ENCODE measurements around the gene DLX6.

The DLX6 gene

GRCh38 chr7:97009753-97010732 is 4.7 kb downstream of the DLX6 start:
- intact Hi-C loops (cut with DNase I; ENCODE audit: low total_unique reads): no loop called here
- H3K4me3 ChIP-seq: no peak overlapping the region
- H3K36me3 ChIP-seq: no peaks in the 10 kb centered on the region
- no peaks in the 10 kb centered on the region for H3K9me3 ChIP-seq
- DNase-seq: no peak
- H3K27ac ChIP-seq: no peak overlapping the region
- H3K4me1 ChIP-seq: peaks cover 0 to 19% (median 12%) of the 10 kb centered on the region in 4 donors
- peaks cover 3 to 96% of the 10 kb centered on the region in 2 donors for H3K27me3 ChIP-seq
- no peak for TF ChIP-seq CTCF (IDR thresholded peaks at IDR 0.05)

DNA sequence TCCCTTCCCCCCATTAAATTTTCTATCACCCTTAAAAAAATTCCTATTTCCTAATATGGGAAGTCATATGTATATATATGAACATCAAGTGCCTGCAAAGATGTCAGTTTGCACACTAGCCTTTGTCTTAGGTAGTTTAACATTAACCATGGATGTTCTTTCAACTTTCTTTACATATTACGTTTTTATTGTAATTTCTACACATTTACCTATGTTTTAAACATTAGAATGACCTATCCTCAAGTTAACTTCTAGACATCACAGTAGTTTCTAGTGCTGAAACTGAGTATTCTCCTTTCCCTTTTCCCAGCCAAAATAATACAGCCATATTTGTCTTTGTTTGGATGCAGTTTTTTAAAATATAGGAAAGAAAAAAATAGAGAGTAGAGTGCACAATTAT is 5.8 kb downstream of the DLX6 start:
- Histone ChIP-seq H3K36me3 (no peaks in the 10 kb centered on the region), H3K4me3 (no peak overlapping the region), H3K9me3 (no peaks in the 10 kb centered on the region), H3K27me3 (peaks cover 3 to 99% of the 10 kb centered on the region in 2 donors), H3K27ac (no peak overlapping the region), H3K4me1 (peaks cover 0 to 9% (median 4%) of the 10 kb centered on the region in 4 donors)
- DNase-seq: no peak
- intact Hi-C loops (cut with DNase I; ENCODE audit: low total_unique reads): no loop called here
- no peak for TF ChIP-seq CTCF (IDR thresholded peaks at IDR 0.05)

- DNase-seq: no peak
- H3K36me3 ChIP-seq: no peaks in the 10 kb centered on the region
- peaks cover 3 to 99% of the 10 kb centered on the region in 2 donors for H3K27me3 ChIP-seq
- H3K4me1 ChIP-seq: peaks cover 0 to 9% (median 7%) of the 10 kb centered on the region in 4 donors
- no peak overlapping the region for H3K4me3 ChIP-seq
- H3K9me3 ChIP-seq: no peaks in the 10 kb centered on the region
- TF ChIP-seq CTCF (IDR thresholded peaks at IDR 0.05): no peak
- intact Hi-C loops (cut with DNase I; ENCODE audit: low total_unique reads): no loop called here
- no peak overlapping the region for H3K27ac ChIP-seq
Measured at GRCh38 chr7:97011536-97012364, 6.4 kb downstream of the DLX6 start.

DNA sequence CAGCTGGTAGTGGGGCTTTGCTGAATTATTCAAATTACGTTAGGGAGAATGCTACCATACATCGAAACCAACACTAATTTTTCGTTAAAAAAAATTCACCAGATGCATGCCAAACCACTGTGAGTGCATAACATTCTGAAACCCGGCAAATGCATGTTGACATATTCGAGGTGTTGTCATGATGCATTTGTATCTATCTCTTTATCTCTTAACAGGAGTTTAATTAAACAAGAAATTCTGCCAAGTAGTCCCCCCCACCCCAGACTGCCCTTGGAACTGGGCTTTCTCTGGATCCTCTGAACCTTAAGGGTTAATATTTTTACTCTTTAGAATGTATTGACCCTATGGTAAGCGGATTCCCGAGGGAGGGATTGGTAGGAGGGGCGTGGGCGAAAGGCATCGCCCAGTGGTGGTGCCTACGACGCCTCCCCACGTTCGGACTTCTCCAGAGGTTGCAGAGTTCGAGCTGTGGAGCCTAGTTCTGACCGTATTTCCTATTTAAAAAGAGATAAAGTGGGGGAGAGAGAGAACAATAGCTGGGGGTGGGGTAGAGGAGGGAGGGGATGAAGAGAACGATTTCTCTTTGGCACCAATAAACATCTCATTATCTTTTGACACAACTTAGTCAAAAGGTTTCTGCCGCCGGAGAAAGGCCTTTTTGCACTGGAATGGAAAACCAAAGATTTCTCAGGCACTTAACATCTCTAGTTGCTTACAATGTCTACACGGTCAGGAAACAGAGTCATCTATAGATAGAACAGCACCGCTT is 7.2 kb downstream of the DLX6 start:
- Histone ChIP-seq H3K4me3 (no peak overlapping the region), H3K9me3 (no peaks in the 10 kb centered on the region), H3K27ac (no peak overlapping the region), H3K36me3 (no peaks in the 10 kb centered on the region), H3K27me3 (peaks cover 3 to 99% of the 10 kb centered on the region in 2 donors), H3K4me1 (peaks cover 0 to 15% (median 13%) of the 10 kb centered on the region in 4 donors)
- intact Hi-C loops (cut with DNase I; ENCODE audit: low total_unique reads): no loop called here
- TF ChIP-seq CTCF (IDR thresholded peaks at IDR 0.05): no peak
- DNase-seq: no peak

All from tibial artery (tissue), 4 donors.